Endodermal cell (in vitro differentiated cells): Measurements from ENCODE around the gene PCSK9. TPM values are rescaled to one million over a fixed set of nuclear protein-coding genes. Genes with fewer than 3 reads are reported as not detected.
"Not testable (repeated sequence)": the region's sequence is repeated elsewhere in the genome, so short reads cannot be mapped to it uniquely, and the experiment has no call there.

Experiments used
- DNase-seq: peaks from one replicate; pipeline ENCODE4 v3.0.0-alpha.2; 2017
- H3K27ac ChIP-seq: 2 replicates; pipeline ENCODE4 v1.5.1; 2013; ENCODE audit warnings: mild to moderate bottlenecking, low read depth, low read length, moderate library complexity
- H3K27me3 ChIP-seq: 2 replicates; pipeline ENCODE4 v1.6.1; 2013; ENCODE audit warnings: mild to moderate bottlenecking, low read length, moderate library complexity; ENCODE audit not compliant: insufficient read depth, control insufficient read depth, poor library complexity, severe bottlenecking
- H3K36me3 ChIP-seq: 2 replicates; pipeline ENCODE4 v1.7.0; 2013; ENCODE audit warnings: mild to moderate bottlenecking, low read length, moderate library complexity; ENCODE audit not compliant: control insufficient read depth, insufficient read depth
- H3K4me1 ChIP-seq: one replicate; pipeline ENCODE4 v1.7.0; 2013; ENCODE audit warnings: low read length; ENCODE audit not compliant: control insufficient read depth, insufficient read depth
- H3K4me3 ChIP-seq: 2 replicates; pipeline ENCODE4 v1.5.1; 2013; ENCODE audit warnings: mild to moderate bottlenecking, low read length, moderate library complexity
- H3K9ac ChIP-seq: 2 replicates; pipeline ENCODE4 v1.6.1; 2013; ENCODE audit warnings: mild to moderate bottlenecking, low read length, moderate library complexity; ENCODE audit not compliant: poor library complexity, severe bottlenecking; ENCODE audit errors: extremely low read depth
- H3K9me3 ChIP-seq: 2 replicates; pipeline ENCODE4 v1.6.1; 2013; ENCODE audit warnings: mild to moderate bottlenecking, low read length, moderate library complexity; ENCODE audit not compliant: control insufficient read depth
- H3K27ac Mint-ChIP-seq: 2 replicates; pipeline ENCODE4 v1.8.0; 2020; ENCODE audit warnings: mixed read lengths
- H3K27me3 Mint-ChIP-seq: 2 replicates; pipeline ENCODE4 v1.8.0; 2021; ENCODE audit warnings: mild to moderate bottlenecking, mixed read lengths; ENCODE audit not compliant: insufficient read depth
- H3K36me3 Mint-ChIP-seq: 2 replicates; pipeline ENCODE4 v1.8.0; 2020; ENCODE audit warnings: low read depth, mixed read lengths
- H3K4me1 Mint-ChIP-seq: 2 replicates; pipeline ENCODE4 v1.8.0; 2020; ENCODE audit warnings: mixed read lengths
- H3K4me3 Mint-ChIP-seq: 2 replicates; pipeline ENCODE4 v1.8.0; 2020; ENCODE audit warnings: mild to moderate bottlenecking, moderate library complexity, mixed read lengths
- H3K9me3 Mint-ChIP-seq: 2 replicates; pipeline ENCODE4 v1.8.0; 2020; ENCODE audit warnings: mild to moderate bottlenecking, mixed read lengths
- CTCF ChIP-seq: fragments of 200-600 bp; sonication (generic); conservative IDR thresholded peaks from 2 replicates; pipeline ENCODE4 v1.5.0; 2021; ENCODE audit warnings: antibody characterized with exemption, mild to moderate bottlenecking
- WGBS, 2 experiments: methylation state at CpG; one replicate each; pipeline versions ENCODE4 v1.1.5 to v1.1.7; 2013; ENCODE audit warnings: missing lambda C conversion rate in 2 of 2, mixed read lengths in 1 of 2; ENCODE audit not compliant: insufficient coverage in 1 of 2, insufficient read length in 1 of 2; 5-methylcytosine and 5-hydroxymethylcytosine counted together
- total RNA-seq, 2 donors: library from RNA; stranded (reverse); fragmentation: NEBNext Ultra II Directional in 1 of 2; extraction: Animal tissue kit (Norgen Biotek cat#: 25700) in 1 of 2; gene quantifications; 2 replicates in 1 of 2; 3 replicates in 1 of 2; pipeline ENCODE4 v1.2.1, GENCODE V29; 2021

The PCSK9 gene
- total RNA-seq, 2 donors from 2014 or later = 26.1 to 59.9 TPM

GRCh38 chr1:55103891-55104290 is 64.5 kb downstream of the PCSK9 start:
- H3K4me3 Mint-ChIP-seq = no peak overlapping the region
- Histone ChIP-seq H3K27ac (no peak overlapping the region), H3K9ac (no peak overlapping the region), H3K27me3 (no peaks in the 10 kb centered on the region), H3K9me3 (no peaks in the 10 kb centered on the region), H3K36me3 (peaks cover 95% of the 10 kb centered on the region), H3K4me3 (no peak overlapping the region), H3K4me1 (no peaks in the 10 kb centered on the region)
- TF ChIP-seq CTCF = no peak
- WGBS, 2 experiments = 91% methylated on average over 2 of the region's 2 CpGs; no CpG with 5 or more reads in 1 of the 2 experiments
- peaks cover 80% of the 10 kb centered on the region for H3K36me3 Mint-ChIP-seq
- H3K27ac Mint-ChIP-seq = no peak overlapping the region
- DNase-seq = no peak
- H3K9me3 Mint-ChIP-seq = no peaks in the 10 kb centered on the region
- H3K4me1 Mint-ChIP-seq = no peaks in the 10 kb centered on the region
- H3K27me3 Mint-ChIP-seq = no peaks in the 10 kb centered on the region

- H3K4me3 ChIP-seq = no peak overlapping the region
- no peak overlapping the region for H3K9ac ChIP-seq
- no peak overlapping the region for H3K4me3 Mint-ChIP-seq
- H3K9me3 ChIP-seq = no peaks in the 10 kb centered on the region
- TF ChIP-seq CTCF = no peak
- peaks cover 98% of the 10 kb centered on the region for H3K36me3 ChIP-seq
- 86 to 98% methylated on average over 5 to 6 of the region's 6 CpGs for WGBS, 2 experiments
- no peak overlapping the region for H3K27ac Mint-ChIP-seq
- no peaks in the 10 kb centered on the region for H3K27me3 Mint-ChIP-seq
- no peaks in the 10 kb centered on the region for H3K4me1 ChIP-seq
- H3K4me1 Mint-ChIP-seq = no peaks in the 10 kb centered on the region
- peaks cover 70% of the 10 kb centered on the region for H3K36me3 Mint-ChIP-seq
- DNase-seq = no peak
- no peak overlapping the region for H3K27ac ChIP-seq
- peaks cover under 1% of the 10 kb centered on the region for H3K9me3 Mint-ChIP-seq
- no peaks in the 10 kb centered on the region for H3K27me3 ChIP-seq
Observed at GRCh38 chr1:55107101-55107500, 67.8 kb downstream of the PCSK9 start.

- H3K4me1 Mint-ChIP-seq, H3K4me1 ChIP-seq, H3K27me3 ChIP-seq, H3K27ac Mint-ChIP-seq, H3K9me3 ChIP-seq, H3K27ac ChIP-seq, H3K9ac ChIP-seq, H3K4me3 ChIP-seq, DNase-seq, H3K4me3 Mint-ChIP-seq, H3K27me3 Mint-ChIP-seq: not testable (repeated sequence)
- Mint-ChIP-seq H3K36me3 (peaks cover 73% of the 10 kb centered on the region), H3K9me3 (peaks cover 17% of the 10 kb centered on the region)
- peaks cover 98% of the 10 kb centered on the region for H3K36me3 ChIP-seq
- WGBS, 2 experiments = 93 to 95% methylated on average over 14 of the region's 14 CpGs
Observed at GRCh38 chr1:55109005-55109404, 69.7 kb downstream of the PCSK9 start.

Other genes with a start within 250 kb of the PCSK9 start
- under 1 TPM; 0.44 to 0.53 TPM for gene TTC22, start 238.2 kb upstream of the PCSK9 start, total RNA-seq
- gene DHCR24, start 152.4 kb upstream of the PCSK9 start, total RNA-seq = 100 to 1,000 TPM; 243 to 340 TPM
- gene TMEM61, start 58.9 kb upstream of the PCSK9 start, total RNA-seq = not detected
- gene BSND, start 40.6 kb upstream of the PCSK9 start, total RNA-seq = under 1 TPM; 0.13 to 0.20 TPM
- gene USP24, start 175.8 kb downstream of the PCSK9 start, total RNA-seq = 10 to 100 TPM; 68.2 to 71.5 TPM